Breast epithelium (tissue), 3 donors: ENCODE measurements around the gene STXBP2.

Experiments used
- CTCF ChIP-seq, 3 donors: fragments of 450-650 bp; IDR thresholded peaks; one replicate each; pipeline ENCODE4 v1.5.1; 2016 to 2017; ENCODE audit warnings: antibody characterized with exemption in 3 of 3, mild to moderate bottlenecking in 3 of 3, moderate library complexity in 3 of 3
- POLR2A ChIP-seq: fragments of 450-650 bp; IDR thresholded peaks from one replicate; pipeline ENCODE4 v1.6.1; 2016; ENCODE audit warnings: antibody characterized with exemption, mild to moderate bottlenecking, moderate library complexity
- POLR2AphosphoS5 ChIP-seq, 3 donors: sonication (generic); formaldehyde crosslinking; IDR thresholded peaks; one replicate each; pipeline ENCODE4 v1.6.1; 2017; ENCODE audit warnings: antibody characterized with exemption in 3 of 3

GRCh38 chr19:7668842-7669241, 31.9 kb downstream of the STXBP2 start, which contains the start of gene RETN:
- TF ChIP-seq POLR2AphosphoS5 (IDR thresholded peaks at IDR 0.05), result no peak
- TF ChIP-seq CTCF (IDR thresholded peaks at IDR 0.05), result no peak
- TF ChIP-seq POLR2A, result no peak
